SH-SY5Y (cell line): ENCODE data around the gene MYEOV.

Experiments
- GATA2 ChIP-seq: IDR thresholded peaks from 2 replicates; pipeline ENCODE4 v1.6.1; 2011; ENCODE audit warnings: mild to moderate bottlenecking, low read depth, low read length
- GATA3 ChIP-seq: IDR thresholded peaks from 2 replicates; pipeline ENCODE4 v1.6.1; 2011; ENCODE audit warnings: low read depth, mild to moderate bottlenecking, low read length, moderate library complexity

Gene MYEOV

DNA sequence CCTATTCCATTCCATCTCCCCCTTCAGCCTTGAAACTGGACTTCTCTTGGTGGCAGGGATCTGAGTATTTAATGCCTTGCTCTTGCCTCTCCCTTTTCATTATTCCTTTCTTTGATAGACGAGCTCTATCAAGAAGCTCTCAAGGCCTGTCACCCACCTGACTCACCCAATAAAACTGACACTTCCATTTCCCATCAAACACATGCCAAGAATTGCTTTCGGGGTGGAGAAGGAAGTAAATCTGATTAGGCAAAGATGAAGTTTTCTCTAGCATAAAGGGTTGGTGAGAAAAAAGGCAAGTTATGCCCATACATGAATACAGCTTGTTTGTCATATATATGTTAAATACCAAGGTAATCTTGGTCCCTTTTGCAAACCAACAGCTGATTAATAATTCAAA lies 34.9 kb upstream of the MYEOV start:
- TF ChIP-seq GATA3 = no peak
- TF ChIP-seq GATA2 = no peak

DNA sequence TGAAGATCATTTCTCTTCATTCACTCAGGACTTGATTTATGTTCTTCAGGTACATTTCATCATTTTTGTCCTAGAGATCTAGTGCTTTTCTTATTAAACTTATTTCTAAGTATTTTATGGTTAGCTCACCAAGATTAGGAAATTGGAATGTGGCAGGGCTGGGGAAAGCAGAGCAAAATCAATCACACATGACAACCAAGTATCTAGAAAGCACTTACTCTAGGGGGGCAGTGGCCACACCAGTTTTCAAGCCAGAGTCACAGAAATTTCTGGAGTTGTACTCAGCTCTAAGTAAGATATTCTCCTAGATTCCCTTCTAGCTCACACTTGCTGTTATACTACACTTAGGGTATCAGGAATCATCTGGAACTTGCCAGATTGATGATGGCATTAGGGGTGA lies 33.3 kb upstream of the MYEOV start:
- no peak for TF ChIP-seq GATA3
- TF ChIP-seq GATA2 = no peak

DNA sequence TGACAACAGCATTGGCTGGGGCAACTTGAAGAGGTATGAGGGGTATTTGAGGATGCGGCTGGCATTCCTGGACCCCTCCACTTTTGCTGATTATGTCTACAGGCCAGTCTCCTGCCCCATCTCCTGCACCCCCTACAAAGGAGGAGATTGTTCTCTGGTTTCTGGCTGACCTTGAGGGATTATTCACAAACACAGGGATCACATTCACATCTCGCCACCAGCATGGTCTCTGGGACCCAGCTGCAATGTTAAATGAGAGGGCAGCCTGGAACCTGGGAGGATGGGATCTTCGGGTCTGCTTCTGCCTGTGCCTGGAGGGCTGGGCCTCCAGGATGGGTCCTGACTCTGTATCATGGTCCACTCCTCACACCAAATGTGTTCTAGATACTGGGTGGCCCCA lies 32.8 kb upstream of the MYEOV start:
- no peak for TF ChIP-seq GATA3
- no peak for TF ChIP-seq GATA2

DNA sequence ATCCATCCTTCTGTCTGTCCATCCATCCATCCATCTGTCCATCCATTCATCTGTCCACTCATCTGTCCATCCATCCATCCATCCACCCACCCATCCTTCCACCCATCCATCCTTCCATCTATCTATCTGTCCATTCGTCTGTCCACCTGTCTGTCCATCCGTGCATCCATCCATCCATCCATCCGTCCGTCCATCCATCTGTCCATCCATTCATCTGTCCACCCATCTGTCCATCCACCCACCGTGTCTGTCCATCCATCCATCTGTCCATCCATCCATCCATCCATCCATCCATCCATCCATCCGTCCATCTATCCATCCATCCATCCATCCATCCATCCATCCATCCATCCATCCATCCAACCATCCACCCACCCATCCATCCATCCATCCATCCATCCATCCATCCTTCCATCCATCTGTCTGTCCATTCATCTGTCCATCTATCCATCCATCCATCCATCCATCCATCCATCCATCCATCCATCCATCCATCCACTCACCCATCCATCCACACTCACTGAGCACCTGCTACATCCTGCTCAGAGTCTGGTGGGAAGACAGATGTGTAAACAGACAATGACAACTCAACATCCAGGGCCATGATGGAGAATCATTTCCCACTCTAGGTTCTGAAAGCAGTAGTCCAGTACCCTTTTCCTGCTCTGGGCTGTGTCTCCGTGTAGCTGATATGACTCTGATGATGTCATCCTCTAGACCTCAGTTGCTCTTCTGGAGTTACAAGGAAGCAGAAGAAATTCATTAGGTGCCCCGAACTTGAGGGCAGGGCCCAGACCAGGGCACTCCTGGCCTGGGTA lies 30.8 kb upstream of the MYEOV start:
- TF ChIP-seq GATA2 = no peak
- no peak for TF ChIP-seq GATA3

DNA sequence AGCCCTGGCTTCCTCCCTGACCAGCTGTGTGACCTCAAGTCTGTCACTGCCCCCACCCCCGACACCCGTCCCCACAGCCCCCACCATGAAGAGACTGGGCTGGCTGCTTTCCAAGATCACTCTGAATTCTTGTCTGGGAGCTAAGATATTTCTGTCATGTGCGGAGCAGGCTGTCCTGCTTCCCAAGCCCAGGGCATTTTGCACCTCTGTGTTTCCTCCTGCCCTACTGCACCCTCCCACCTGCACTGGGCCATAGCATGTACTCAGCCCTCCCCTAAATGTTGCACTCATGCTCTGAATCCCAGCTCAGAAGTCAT lies 30.3 kb upstream of the MYEOV start:
- TF ChIP-seq GATA2 (no peak), GATA3 (no peak)

DNA sequence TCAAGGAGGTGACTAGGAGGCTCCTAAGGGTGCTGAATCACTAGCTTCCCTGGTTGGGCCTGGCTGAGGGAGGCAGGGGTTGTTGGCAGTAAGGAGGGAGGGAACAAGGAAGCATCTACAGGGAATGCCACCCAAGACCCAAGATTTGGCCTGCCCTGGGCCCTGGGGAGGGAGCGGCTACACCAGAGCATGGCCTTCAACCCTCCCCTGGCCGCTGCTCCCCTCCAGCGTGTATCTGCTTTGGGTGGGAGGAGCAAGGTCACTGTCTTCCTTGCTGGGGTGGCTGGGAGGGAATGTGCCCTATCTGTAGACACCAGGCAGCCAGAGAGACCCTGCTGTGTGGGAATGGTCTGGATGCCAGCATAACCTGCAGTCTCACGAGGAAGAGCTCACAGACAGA lies 29.5 kb upstream of the MYEOV start:
- TF ChIP-seq GATA3 = no peak
- no peak for TF ChIP-seq GATA2

DNA sequence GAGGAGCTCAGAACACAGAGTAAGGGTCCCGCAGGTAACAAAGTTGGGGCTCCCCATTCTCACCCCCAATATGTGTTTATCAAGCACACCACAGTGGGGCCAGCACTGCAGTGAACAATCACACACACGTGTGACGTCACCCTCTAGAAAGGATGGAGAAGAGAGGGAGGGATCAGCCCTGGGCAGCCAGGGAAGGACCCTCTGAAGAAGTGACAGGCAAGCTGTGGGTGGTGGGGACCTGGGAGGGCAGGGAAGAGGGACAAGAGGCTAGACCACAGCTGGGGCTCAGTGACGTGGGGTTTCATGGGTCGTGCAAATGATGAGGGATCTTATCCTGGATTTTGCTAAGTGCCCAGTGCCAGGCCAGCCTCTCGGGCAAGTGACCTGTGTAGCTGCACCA lies 28.7 kb upstream of the MYEOV start:
- no peak for TF ChIP-seq GATA3
- no peak for TF ChIP-seq GATA2

DNA sequence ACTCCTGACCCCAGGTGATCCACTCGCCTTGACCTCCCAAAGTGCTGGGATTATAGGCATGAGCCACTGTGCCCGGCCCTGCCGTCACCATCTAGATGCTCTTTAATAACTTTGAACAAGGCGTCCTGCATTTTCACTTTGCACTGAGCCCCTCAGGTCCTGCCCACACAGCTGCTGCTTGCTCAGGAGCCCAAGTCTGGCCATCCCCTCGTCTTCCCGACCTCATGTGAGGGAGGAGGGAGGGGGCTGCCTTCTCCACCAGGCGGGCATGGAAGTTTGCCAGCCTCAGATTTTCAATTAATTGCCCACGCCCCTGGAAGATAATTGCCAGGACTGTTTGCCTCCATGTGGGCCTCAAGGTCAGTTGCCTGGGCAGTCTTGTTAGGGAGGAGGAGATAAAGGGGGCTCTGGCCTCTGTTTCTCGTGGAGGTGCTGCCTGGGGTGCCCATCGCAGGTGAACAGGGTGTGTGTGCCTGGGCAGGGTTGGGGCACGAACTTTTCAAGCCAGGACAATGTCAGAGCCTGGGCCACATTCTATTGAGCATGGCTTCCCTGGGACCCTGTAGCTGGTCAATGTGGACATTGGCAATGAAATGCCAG lies 27.9 kb upstream of the MYEOV start:
- no peak for TF ChIP-seq GATA3
- TF ChIP-seq GATA2 = no peak

DNA sequence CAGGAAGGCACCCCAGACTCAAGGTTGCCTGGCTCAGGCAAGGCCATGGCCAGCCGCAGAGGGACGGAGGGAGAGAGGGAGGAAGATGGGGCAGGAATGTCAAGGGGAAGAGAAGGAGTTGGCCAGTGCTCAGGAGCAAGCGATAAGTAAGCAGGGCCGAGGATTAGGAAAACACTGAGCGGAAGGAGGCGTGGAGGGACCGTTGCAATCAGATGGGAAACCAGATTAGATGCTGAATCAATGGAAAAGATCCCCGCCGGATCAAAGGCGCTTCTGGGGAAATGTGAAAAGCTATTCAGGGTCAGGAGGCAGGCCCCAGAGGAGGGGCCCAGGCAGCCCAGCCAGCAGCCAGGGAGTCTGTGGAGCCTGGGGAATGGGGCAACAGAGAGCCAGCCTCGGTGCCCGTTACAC lies 26.6 kb upstream of the MYEOV start:
- TF ChIP-seq GATA3 = no peak
- TF ChIP-seq GATA2 = no peak

DNA sequence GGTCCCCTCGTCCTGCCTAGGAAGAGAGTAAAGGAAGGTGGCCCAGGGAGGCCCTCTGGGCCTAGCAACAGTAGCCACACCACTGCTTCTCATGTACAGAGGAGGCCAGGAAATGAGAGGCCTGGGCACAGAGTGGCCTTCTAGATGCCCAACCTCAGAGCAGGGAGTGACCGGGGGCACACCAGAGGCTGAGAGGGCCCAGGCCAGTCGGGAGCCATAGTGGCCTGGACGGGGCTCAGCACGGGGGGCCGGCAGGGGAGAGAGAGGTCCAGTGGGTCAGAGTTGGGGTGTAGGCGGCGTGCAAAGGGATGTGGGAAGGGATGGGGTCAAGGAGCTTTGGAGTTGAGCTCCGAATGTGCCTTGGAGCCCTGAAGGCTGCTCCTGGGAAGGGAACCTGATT lies 25.0 kb upstream of the MYEOV start:
- no peak for TF ChIP-seq GATA2
- TF ChIP-seq GATA3 = no peak

DNA sequence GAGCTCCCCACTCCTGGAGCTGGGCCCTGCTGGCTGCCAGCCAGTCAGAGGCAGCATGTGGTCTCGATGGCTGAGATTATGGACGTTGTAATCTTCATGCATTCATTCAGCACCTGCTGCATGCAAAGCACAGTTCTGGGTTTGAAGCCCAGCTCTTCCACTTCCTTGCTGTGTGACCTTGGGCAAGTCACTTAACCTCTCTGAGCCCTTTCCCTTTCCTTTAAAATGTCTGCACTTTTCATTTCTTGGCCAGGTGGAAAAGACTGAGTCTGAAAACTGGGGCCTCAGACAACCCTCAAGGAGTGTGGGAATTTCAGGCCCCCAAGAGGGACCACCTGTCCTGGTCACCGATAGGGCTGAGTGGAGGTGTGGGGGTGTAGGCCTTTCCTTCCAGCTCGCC lies 24.6 kb upstream of the MYEOV start:
- no peak for TF ChIP-seq GATA3
- no peak for TF ChIP-seq GATA2

DNA sequence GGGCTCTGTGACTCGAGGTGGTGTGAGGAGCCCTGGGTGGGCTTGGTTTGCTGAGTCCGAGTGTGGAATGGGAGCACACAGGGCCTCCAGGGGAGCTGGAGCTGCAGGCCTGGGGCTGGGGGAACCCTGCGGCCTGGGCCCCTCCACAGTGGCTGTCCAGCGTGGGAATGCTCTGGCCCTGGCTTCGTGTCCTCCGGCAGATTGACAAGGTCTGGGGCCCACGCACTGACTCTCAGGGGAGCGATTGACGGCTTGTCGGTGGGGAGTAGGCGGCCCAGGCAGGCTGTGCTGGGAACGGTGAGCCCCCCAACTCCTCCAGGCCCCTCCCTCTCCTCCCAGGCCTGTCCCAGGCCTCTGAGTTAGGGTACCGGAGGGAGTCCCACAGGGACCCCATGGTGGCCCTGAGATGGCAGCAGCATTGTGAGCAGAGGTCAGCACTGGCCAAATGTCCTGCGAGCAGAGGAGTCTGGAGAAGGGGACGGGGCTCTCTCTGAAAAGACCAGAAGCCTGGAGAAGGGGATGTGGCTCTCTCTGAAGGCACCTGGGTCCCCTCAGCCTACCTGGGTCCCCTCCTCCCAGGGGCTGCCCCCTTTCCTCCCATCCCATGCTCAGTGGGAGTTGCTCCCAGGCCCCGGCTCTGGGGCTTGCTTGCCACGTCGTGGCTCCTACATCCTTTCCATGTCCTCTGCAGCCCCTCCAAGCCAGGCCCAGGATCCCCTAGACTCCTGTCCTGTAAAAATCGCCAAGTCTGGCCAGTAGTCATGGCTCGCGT lies 23.8 kb upstream of the MYEOV start:
- TF ChIP-seq GATA3 (no peak), GATA2 (no peak)

DNA sequence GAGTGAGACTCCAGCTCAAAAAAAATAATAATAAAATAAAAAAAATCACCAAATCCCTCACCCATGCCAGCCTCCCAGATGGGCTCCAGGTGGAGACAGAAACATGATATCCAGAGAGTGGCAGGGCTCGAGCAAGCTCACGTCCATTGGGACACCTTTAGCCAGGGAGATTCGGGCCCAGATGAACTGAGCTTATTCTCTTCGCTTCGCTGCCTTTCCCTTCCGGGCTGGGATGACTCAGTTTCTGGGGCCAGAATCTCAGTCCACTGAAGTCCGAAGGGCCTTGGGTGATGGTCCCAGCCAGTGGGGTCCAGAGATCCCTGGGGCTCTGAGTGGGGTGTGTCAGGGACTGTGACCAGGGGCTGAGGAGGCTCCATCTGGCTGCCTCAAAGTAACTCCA lies 23.0 kb upstream of the MYEOV start:
- TF ChIP-seq GATA3 (no peak), GATA2 (no peak)

DNA sequence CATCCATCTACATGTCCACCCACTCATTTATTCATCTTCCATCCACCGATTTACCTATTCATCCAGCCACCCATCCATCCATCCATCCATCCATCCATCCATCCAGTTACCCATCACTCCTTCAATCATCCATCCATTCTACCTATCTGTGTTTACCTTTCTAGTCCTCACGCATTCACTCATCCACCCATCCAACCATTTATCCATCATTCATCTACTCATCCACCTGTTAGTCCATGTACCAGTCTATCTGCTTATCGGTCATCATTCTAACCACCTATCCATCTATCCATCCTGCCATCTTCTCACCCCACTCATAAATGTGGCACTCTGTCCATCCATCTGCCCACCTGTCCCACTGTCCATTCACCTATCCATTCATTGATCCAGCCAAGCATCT lies 21.9 kb upstream of the MYEOV start:
- TF ChIP-seq GATA3 (no peak), GATA2 (no peak)

DNA sequence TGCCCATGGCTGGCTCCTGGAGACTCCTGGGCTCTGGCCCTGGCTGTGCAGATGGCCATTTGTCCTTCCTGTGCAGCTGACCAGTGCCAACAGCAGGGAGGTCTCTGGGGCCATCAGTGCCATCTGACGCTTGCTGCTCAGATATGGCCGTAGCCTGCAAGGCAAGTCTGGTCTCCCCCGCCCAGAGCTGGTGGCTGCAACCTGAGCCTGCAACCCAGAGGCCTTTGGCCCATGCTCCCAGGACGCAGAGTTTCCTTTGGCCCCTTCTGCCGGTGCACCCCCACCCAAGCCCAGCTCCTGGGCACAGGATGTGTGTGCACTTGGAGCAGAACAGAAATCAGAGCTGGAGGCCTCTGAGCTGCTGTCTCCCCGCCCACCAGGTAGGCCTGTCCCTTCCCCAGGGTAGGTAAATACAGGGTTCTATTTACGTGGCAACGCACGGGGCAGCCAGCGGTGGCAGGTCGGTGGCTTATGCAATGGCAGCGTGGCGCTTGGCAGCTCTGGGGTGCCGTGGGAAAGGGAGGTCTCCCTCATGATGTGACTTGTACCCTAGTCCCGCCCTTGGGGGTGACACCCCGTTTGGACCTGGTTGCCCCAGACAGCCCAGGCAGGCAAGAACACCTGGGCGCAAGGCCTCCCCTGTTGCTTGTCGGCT lies 21.0 kb upstream of the MYEOV start:
- no peak for TF ChIP-seq GATA3
- TF ChIP-seq GATA2 = no peak
